GM13977 (cell line): ENCODE measurements around the gene POLR2E.

ENCODE experiments used
- DNase-seq: peaks from one replicate; pipeline ENCODE4 v3.0.0; 2012; ENCODE audit warnings: low spot score
- in situ Hi-C: fragments of 300-500 bp; cut with MboI; formaldehyde crosslinking; loops from one replicate; pipeline ENCODE4 v1.12.0; 2022; ENCODE audit warnings: low sequenced_read_pairs, low pct_unique_long_range_greater_than_20kb, mixed read lengths, inconsistent platforms; ENCODE audit not compliant: unreplicated experiment
- TF ChIP-seq, protein P1 (sequence below): IDR thresholded peaks from 2 replicates; pipeline ENCODE4 v1.5.1; 2012; ENCODE audit warnings: mild to moderate bottlenecking, control low read depth; ENCODE audit not compliant: insufficient read depth; ENCODE audit errors: extremely low read depth, missing control alignments

The POLR2E gene

DNA sequence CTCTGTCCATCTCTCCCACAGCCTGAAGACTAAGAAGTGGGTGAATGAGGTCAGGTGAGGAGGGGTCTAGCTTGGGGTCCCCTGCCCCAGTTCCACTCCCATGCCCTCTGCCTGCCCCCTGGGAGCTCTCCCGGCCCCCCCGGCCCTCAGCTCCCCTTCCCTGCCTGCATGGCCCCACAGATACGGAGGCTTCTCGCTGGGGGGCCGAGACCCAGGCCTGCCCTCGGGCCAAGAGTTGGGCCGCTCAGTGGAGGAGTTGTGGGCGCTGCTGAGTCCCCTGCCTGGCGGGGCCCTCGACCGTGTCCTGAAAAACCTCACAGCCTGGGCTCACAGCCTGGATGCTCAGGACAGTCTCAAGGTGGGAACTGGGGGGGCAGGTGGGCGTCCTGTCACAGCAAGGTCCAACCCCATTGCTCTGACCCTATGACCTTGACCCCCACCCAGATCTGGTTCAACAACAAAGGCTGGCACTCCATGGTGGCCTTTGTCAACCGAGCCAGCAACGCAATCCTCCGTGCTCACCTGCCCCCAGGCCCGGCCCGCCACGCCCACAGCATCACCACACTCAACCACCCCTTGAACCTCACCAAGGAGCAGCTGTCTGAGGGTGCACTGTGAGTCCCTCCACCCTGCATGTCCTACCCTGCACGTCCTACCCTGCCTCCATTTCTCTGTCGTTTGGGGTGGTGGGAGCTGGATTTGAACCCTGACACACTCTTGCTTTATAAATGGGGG lies 39.1 kb downstream of the POLR2E start:
- DNase-seq, result no peak
- TF ChIP-seq, protein P1, sequence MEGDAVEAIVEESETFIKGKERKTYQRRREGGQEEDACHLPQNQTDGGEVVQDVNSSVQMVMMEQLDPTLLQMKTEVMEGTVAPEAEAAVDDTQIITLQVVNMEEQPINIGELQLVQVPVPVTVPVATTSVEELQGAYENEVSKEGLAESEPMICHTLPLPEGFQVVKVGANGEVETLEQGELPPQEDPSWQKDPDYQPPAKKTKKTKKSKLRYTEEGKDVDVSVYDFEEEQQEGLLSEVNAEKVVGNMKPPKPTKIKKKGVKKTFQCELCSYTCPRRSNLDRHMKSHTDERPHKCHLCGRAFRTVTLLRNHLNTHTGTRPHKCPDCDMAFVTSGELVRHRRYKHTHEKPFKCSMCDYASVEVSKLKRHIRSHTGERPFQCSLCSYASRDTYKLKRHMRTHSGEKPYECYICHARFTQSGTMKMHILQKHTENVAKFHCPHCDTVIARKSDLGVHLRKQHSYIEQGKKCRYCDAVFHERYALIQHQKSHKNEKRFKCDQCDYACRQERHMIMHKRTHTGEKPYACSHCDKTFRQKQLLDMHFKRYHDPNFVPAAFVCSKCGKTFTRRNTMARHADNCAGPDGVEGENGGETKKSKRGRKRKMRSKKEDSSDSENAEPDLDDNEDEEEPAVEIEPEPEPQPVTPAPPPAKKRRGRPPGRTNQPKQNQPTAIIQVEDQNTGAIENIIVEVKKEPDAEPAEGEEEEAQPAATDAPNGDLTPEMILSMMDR, result no peak
- in situ Hi-C loops, result no loop called here

DNA sequence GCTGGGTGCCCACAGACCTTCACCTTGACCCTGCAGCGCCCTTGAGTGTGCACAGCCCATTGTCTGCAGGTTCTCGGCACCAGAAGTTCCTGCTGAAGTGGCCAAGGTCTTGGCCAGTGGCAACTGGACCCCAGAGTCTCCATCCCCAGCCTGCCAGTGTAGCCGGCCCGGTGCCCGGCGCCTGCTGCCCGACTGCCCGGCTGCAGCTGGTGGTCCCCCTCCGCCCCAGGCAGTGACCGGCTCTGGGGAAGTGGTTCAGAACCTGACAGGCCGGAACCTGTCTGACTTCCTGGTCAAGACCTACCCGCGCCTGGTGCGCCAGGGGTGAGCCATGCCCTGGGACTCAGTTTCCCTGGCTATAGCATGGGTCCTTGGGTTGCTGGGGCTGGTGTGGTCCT lies 40.1 kb downstream of the POLR2E start:
- DNase-seq, result no peak
- TF ChIP-seq, protein P1, result no peak
- in situ Hi-C loops, result no loop called here

DNA sequence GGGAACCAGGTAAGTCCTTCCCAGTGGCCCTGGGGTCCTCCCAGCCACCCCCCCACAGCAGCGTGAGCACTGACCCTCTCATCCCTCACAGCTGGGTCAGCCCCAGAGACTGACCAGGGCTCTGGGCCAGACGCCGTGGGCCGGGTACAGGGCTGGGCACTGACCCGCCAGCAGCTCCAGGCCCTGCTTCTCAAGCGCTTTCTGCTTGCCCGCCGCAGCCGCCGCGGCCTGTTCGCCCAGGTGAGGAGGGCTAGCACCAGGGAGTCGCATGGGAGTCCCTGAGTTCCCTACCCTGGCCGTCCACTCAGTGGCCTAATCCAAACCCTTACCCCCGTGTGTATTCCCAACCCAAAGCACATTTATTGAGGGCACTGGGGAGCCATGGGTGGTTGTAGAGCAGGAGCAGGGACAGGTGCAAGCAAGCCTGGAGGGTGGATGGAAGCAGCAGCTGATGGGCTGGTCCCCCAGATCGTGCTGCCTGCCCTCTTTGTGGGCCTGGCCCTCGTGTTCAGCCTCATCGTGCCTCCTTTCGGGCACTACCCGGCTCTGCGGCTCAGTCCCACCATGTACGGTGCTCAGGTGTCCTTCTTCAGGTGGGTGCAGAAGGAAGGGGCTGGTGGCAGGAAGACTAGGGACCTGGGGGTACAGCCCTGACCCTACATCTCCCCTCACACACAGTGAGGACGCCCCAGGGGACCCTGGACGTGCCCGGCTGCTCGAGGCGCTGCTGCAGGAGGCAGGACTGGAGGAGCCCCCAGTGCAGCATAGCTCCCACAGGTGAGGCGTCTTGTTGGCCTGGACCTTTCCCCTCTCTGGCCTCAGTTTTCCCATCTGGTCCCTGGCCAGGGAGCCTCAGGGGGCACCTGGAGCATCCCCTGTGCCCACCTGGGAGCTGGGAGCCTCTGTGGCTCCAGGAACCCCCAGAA lies 40.8 kb downstream of the POLR2E start:
- DNase-seq, result no peak
- in situ Hi-C loops, result no loop called here
- TF ChIP-seq, protein P1, result no peak

DNA sequence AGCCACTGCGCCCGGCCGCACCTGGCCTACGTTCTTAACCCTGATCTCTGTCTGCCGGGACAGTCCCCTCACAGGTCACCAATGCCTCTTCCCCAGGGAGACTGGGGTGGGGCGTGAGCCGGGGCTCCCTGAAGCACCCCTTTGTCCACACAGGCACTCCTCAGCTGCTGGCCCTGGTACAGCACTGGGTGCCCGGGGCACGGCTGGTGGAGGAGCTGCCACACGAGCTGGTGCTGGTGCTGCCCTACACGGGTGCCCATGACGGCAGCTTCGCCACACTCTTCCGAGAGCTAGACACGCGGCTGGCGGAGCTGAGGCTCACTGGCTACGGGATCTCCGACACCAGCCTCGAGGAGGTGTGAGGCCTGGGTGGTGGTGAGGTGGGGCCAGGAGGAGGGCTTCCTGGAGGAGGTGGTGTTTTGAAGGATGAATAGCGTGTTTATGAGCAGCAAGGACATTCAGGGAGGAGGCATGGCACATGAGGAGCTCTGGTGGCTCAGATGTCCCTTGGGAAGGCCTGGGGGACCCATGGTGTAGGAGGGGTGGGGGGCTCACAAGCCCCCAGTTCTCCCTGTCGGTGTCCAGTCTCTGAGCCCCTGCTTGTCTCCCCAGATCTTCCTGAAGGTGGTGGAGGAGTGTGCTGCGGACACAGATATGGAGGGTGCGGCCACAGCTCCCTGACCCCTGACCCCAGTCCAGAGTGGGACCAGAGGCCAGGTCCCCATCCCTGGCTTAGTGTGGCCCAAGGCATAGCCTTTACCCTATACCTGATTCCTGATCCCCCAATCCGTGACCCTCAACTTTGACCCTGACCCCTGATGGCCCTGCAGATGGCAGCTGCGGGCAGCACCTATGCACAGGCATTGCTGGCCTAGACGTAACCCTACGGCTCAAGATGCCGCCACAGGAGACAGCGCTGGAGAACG lies 41.7 kb downstream of the POLR2E start:
- in situ Hi-C loops, result no loop called here
- TF ChIP-seq, protein P1, result no peak
- no peak for DNase-seq

DNA sequence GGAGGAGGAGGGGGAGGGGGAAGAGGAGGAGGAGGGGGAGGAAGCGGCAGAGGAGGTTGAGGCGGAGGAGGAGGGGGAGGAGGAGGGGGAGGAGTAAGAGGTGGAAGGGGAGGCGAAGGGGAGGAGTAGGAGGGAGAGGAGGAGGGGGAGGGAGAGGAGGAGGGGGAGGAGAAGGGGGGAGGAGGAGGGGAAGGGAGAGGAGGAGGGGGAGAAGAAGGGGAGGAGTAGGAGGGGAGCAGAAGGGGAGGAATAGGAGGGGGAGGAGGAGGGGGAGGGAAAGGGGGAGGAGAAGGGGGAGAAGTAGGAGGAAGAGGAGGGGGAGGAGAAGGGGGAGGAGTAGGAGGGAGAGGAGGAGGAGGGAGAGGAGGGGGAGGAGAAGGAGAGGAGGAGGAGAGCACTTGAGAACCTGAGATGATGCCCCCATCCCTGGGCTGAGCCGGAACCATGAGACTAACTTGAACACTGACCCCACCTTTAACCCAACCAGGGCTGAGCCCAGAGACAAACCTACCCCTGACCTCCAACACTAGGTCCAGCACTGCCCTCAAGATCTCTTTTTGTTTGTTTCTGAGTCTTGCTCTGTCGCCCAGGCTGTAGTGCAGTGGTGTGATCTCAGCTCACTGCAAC lies 42.7 kb downstream of the POLR2E start:
- no peak for DNase-seq
- TF ChIP-seq, protein P1, result no peak
- in situ Hi-C loops, result no loop called here
